ENCODE results near the gene HMCN1.

GRCh38 chr1:186218654-186219352, 484.6 kb downstream of the HMCN1 start:
- TF ChIP-seq POLR2AphosphoS5 (IDR thresholded peaks at IDR 0.05; ENCODE audit: low read depth, low read length) (no peak), TAF1 (IDR thresholded peaks at IDR 0.05; ENCODE audit: borderline replicate concordance, insufficient read depth, low read length) (no peak), SIN3A (IDR thresholded peaks at IDR 0.05; ENCODE audit: borderline replicate concordance, insufficient read depth, low read length) (no peak), REST (IDR thresholded peaks at IDR 0.05; ENCODE audit: insufficient read depth in 1 of 2, low read depth in 2 of 2, low read length in 2 of 2) (no peak)
